HG03460 (cell line): ENCODE measurements around the gene DDRGK1.
"Not testable (repeated sequence)": the region's sequence is repeated elsewhere in the genome, so short reads cannot be mapped to it uniquely, and the experiment has no call there.

ENCODE experiments used
- ATAC-seq: cut with Tn5 transposase; IDR thresholded peaks from one replicate; pipeline ENCODE4 v1.9.1; 2021; ENCODE audit not compliant: unreplicated experiment

Gene DDRGK1

DNA sequence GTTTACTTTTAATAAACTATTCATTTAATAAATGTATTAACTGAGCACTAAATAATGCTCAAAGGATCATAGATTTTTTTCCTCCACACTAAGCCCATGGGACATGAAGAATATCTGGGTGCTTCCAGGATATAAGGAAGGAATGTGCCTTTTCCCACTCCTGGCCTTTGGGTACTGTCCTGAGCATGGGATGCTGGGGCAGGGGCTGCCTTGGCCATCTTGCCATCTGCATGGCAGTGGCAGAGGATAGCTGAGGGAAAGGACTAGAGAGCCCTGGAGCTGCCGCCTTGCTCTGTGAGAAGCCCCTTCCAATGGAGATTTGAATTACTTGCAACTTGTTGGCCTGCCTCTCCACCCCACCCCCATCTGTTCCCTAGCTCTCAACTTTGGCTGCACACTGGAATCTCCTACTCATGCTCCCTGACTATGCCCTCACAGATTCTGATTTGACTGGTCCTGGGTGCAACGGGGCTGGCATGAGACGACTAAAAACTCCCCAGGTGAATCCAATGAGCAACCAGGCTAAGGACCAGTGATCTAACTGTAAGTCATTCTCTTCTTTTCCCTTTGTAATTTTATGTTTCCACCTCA is 15.6 kb downstream of the DDRGK1 start:
- ATAC-seq = no peak

DNA sequence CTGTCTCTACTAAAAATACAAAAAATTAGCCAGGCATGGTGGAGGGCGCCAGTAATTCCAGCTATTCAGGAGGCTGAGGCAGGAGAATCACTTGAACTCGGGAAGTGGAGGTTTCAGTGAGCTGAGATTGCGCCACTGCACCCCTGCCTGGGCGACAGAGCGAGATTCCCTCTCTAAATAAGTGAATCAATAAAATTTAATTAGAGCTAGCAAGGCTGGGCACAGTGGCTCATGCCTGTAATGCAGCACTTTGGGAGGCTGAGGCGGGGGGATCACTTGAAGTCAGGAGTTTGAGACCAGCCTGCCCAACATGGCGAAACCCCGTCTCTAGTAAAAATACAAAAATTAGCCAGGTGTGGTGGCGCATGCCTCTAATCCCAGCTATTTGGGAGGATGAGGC is 16.6 kb downstream of the DDRGK1 start:
- not testable (repeated sequence) for ATAC-seq

DNA sequence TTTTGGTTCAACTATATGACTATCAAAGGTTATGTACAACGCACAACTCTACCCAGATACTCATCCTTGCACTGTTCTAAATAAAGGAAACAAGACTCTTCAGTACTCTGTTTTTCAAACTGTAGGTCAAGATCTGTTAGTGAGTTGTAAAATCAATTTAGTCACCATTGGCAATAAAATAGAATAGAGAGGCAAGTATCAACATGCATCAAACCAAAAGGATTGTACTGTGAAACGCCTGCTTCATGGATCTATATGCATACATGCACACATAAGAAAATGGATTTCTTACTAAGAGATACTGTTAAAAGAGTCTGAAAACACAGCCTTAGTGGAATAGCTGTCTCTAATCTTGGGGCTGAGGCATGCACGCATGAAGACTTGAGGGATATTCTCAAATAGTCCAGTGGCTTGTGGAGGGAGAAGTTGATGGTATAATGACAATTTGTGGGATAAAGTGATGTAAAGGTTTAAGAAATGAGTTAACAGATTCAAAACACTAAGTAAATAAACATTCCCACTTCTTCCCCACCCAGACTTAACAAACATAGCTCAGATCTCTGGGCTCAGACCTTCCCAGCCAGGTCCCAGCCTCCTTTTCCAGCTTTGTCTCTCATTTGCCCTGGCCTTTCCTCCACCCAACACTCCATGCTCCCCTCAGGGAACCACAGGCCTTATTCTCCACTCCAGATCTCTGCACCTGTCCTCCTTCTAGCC is 20.4 kb downstream of the DDRGK1 start:
- ATAC-seq = no peak

DNA sequence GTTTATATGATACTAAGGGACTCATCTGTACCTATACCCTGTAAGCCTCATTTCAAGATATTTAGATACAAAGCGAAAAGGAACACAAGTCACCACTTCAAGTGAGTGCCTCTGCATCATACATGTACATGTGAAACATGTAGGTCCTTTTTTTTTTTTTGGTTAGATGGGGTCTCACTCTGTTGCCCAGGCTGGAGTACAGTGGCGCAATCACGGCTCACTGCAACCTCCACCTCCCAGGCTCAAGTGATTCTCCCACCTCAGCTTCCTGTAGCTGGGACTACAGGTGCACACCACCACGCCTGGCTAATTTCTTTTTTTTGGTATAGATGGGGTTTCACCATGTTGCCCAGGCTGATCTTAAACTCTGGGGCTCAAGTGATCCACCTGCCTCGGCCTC is 22.1 kb downstream of the DDRGK1 start:
- ATAC-seq = not testable (repeated sequence)

DNA sequence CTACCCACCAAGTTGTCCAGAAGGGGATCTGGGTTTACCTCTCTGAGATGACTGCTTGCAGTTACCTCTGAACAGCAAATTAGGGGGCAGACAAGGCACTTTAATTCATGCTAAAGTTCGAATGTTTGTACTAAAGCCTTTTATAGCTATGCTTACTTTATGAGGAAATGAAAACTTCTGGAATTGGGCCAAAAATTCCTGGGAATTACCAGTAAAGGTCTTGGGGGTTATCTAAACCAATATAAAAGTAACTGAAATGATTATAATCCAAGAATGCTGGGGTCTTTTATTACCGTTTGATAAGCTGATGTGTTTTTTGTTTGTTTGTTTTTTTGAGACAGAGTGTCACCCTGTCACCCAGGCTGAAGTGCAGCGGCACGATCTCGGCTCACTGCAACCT is 23.2 kb downstream of the DDRGK1 start:
- no peak for ATAC-seq

DNA sequence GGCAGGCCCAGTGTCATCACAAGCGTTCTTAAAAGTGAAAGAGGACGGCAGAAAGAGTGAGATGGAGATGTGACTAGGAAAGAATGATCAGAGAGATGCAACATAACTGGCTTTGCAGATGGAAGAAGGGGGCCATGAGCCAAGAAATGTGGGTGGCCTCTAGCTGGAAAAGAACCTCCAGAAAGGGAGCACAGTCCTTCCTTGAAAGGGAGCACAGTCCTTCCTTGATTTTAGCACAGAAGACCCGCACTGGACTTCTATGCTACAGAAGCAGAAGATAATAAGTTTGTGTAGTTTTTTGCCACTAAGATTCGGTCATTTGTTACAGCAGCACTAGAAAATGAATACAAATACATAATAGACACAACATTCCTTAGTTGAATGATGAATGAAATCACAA is 24.2 kb downstream of the DDRGK1 start:
- no peak for ATAC-seq

DNA sequence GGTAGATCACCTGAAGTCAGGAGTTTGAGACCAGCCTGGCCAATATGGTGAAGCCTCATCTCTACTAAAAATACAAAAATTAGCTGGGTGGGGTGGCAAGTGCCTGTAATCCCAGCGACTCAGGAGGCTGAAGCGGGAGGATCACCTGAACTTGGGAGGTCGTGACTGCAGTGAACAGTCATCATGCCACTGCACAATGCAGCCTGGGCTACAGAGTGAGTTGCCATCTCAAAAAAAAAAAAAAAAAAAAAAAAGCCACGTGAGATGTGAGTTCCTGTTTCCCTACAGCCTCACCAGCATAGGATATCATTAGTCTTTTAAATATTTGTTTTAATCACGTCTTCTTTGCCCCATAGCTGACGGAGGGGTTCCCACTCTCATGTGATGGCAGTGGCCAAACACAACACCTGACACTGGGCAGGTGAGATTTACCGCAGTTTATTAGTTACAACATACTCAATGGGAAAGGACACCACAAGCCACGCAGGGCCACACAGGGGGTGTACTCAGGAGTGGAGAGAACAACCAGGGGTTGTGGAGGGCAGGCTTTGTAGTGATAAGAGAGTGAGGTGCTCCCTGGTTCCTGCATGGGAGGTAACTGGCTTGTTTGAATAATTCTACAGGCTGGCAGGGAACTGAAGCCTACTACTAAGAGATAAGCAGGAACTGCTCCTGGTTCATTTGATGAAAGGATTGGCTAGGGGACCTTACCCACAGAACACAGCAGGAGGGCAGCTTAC is 26.6 kb downstream of the DDRGK1 start:
- no peak for ATAC-seq

DNA sequence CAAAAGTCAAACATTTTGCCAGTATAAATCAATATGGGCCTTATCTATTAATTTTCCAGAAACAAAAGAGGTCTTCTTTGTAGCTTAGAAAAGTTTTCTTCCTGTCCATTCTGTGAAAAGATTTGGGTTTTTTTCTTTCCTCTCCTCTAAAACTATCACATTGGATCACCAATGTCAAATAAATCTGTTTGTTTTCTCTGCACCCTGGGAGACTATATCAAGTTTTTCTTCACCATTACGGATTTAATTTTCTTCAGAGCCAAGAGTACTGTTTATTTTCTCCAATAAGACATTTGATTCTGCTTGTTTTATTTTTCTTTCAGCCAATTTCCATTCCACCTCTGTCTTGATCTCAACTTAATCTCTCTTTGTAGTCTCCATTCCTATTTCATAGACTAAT is 29.2 kb downstream of the DDRGK1 start:
- no peak for ATAC-seq

DNA sequence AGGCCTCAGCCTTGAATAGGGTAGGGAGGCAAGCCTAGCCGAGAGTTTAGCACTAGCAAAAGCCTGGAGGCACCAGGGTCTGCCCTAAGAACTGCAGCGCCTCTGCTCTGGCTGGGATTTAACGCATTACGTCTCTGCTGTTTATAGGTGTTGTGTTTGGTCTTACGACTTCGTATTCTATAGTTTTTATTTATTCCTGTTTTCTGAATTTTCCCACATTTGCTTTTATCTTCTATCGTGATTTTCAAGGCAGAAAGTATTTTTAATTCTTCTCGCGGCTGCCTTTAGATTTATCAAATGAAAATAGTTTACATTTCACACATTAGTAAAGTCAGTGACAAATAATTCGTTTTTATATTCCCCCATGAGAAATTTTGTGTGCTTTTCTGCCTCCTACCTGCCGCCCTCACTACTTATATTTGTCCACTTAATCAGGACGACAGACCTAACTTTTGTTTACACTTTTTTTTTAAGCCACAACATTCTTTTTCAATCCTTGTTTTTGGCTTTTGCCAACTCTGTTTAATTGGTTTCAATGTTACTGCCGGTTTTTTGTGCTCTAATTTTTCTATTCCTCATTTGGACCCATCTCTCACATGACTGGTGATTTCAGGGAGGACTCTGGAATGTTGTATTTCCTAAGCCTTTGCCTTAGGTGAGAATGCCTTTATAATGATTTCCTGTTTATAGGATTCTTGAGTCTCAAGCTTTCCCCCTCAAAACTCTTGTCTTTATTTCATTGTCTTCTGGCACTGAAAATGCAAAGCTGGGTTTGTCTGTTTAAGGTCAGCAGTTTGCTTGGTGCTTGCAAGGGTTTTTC is 29.8 kb downstream of the DDRGK1 start:
- ATAC-seq = no peak

DNA sequence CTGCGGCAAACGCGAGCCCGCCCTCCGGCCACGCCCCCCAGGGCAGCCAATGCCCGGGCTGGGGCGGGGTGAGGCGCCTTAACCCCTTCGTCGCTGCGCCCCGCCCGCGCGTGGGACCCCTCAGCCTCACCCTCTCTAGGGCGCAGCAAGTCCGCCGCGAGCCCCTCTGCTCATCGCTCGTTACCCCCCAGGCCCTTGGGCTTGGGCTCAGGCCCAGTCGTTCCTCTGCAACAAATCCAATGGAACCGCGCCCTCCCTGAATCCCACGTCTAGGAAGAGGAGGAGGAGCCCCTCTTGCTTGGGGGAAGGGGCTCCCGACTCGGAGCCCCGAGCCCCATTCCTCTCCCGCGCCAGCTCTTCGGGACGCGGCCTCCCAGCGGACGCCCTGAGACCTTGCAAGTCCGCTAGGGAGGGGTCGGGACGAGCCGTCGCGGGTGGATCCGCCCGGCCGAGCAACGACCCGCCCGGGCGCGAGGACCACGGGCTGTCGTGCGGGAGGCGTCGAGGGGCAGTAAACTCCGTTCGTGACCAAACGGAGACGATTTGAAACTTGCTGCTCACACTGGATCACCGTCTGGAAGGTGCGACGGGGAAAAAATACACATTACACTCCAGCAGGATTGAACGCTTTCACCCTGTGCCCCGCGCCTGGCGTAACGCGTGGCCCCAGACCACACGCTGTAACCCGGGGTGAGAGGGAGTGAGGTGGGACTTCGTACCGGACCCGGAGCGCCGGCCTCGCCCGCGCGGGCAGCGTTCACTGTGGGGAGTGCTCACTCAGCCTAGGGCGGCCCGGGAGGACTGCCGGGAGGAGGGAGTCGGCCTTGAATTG is 30.7 kb downstream of the DDRGK1 start:
- peak; percentile 86 for ATAC-seq

DNA sequence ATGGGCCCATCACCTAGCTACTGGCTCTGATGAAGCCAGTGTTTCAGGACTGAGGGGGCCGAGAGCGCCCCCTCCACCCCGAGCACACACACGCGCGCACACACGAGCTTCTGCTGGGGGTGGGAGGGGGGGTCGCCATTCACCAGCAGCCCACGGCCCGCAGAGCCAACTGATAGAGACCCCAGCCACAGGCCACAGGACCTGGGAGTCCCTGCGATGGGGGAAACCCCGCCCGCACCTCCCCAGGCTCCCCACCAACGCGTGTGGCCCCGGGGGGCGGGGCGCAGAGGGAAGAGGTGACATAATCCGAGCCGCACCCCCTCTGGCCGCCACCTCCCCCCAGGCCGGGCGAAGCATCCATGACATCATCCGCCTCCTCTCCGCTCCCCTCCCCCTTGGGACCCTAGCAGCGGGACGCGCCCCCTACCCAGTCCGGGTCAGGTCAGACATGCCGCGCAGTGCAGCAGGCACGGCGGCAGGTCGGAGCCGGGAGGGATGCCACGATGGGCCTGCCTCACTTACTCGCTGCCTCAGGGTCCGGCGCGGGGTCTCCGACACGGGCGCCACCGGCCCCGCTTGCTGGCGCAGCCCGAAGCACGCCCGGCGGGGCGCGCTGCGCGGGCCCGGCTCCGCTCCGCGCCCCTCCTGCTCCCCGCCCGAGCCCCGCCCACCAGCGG is 31.4 kb downstream of the DDRGK1 start, which contains the start of gene LZTS3:
LZTS3 (minus strand) TSS at position 617 of the 677 bp plus-strand sequence. CDS start 6,386 bp downstream, outside the sequence.
- peak; percentile 57 for ATAC-seq

DNA sequence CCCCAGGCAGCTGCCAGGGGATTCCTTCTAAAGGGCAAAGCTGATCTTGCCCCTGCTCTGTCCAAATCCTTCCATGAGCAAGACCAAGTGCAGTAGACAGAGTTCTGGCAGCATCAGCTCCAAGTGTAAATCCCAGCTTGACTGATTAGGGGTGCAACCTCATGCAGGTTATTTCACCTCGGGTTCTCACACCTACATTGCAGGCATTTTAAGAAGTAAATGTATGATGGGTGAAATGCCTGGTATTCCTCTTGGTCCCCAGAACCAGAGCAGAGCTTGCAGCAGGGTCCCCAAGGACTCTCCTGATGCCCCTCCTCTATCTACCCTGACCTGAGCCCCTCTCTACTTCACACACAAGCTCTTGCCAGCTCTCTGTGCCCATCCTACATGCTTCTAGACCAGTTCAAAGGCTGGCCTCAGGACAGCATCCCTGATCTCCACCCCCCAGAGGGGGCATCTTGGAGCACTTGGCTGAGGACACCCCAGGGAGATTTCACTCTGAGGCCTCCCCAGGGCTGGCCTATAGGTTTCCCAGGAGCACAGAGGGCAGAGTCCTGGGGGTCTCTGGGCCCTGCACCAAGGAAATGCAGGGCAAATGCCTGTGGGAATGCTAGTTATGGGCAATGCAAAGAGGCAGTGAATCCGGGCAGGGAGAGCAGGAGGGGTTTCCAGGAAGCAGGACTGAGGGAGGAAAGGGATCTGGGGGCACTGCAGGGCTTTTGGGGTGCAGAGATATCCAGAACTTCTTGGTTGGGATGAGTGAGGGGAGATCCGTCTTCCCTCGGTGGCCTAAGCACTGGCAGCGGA is 32.2 kb downstream of the DDRGK1 start:
- no peak for ATAC-seq

DNA sequence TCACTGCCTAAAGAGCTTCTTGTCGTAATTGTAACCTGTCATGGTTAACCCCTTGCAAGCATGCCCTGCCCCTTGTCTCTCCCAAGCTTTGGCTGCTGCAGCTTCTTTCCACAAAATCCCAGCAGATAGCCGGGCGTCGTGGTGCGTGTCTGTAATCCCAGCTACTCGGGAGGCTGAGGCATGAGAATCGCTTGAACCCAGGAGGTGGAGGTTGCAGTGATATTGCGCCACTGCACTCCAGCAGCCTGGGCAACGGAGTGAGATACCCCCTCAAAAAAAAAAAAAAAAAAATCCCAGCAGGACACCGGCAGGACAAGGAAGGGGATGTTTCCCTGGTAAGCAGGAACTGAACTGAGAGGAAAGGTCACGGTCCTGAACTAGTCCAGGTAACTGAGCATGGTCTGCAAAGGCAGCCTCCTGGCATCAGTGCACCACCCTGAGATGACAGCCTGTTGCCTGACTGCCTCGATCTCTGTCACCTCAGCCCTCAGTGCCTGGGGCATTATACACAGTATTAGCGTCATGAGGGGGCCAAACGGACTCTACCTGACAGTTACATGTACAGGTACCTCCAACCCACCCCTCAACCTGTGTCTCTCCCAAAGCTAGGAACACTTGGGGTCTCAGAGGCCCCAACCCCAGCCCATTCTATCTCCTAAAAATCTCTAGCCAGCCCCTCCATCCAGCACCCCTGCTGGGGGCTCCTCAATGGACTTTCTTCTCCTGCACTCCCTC is 32.9 kb downstream of the DDRGK1 start:
- no peak for ATAC-seq

DNA sequence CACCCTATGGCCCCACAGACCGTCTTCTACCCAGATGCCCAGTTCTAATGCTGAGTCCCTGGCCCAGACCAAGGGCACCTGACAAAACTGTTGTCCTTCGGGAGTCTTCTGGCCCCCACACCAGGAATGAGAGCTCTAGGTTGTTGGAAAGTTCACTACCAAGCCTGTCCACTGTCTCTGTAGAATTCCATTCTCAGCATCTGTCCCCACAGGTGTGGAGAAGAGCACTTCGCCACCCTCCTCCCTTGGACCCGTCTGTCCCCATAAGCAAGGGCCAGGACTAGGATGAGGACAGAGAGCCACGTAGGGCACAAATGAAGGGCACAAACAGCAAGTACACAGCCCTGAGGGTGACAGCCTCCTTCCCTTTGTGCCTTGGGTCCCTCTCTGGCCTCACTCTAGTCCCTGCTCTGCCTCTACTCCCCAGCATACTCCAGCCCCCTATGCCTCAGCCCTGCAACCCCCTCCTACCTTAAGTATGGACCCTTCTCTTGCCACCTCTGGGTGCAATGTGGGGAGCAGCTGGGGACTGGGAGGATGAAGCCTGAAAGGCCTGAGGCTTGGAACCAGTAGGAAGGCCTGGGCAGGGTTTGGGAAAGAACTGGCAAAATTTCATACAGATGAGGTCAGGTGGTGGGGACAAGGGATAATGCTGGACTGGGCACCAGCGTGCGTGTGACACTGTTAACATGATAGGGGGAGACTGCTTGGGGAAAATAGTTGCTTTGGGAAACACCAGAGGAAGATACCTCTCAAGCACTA is 35.5 kb downstream of the DDRGK1 start:
- ATAC-seq = no peak

DNA sequence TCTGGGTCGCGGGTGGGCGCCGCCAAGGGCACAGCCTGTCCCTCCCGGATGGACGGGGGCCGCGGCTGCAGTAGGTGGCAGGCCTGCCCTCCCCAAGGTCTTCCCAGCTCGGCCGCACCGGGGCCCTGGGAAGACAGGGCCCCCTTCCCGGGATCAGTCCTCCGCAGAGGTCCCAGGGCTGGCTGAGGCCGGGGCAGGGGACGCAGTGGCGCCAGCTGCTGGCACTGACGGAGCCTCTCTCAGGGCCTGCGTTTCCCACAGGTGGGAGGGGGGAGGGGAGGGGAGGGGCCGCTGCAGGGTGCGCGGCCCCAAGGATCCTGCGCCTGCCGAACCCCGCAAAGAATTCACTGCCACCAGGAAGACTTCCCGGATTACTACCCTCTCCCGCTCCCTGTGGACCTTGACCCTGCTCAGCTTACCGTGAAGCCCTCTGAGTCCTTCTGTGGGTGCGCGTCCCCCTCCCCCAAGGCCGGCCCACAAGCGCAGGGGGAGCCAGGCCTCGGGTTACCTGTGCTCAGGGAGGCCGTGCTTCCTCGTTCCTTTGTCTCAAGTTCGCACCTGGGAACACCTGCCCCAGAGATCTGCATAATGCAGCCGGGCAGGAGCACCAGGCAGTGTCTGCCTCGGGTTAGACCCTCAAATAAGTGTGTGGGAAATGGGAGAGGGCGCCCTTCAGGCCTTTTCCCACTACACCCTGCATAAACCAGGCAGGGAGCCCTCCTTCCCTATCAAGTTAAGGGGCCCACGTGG is 36.2 kb downstream of the DDRGK1 start:
- no peak for ATAC-seq

DNA sequence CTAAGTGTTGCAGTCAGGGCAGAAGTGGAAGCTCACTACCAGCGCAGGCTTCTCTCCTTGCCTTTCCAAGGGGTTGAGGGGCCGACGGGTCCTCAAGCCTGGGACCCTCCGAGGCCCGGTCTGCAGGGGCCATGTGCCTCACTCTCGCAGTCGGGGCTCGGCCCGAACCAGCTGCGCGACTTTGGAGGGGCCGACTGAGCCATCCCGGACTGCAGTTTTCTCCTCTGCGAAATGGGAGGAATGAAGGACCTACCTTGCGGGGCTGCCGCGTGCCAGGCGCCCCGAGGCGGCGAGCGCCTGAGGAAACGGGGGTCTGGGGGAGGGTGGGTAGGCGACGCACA is 36.8 kb downstream of the DDRGK1 start:
- ATAC-seq = no peak

DNA sequence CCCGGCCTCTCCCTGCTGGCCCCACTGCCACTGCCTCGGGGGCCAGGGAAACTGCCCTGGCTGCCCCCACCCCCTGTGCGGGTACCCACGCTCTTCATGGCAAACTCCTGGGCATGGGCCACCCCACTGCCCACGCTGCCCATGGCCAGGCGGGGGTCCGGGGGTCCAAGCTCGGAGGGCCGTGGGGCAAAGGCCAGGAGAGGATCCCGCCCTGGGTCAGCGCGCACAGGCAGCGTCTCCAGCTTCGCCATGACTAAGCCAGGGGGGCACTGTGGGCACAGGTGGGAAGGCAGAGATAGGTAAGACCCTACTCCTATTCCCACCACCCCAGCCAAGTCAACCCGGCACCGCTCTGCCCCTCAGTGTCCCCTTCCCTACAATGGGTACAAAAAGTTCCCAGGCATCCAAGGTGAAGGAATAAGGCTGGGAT is 37.6 kb downstream of the DDRGK1 start:
- ATAC-seq = no peak
